T-helper 1 cell treated with Interleukin-12 subunit alpha and Interleukin-12 subunit beta and Interleukin-4 antibody, amounts not matched to agents 30 μg/mL and 1 μg/mL, for 36 hours (primary cell): ENCODE results near the gene HTT-AS.
"Not testable (repeated sequence)": the region's sequence is repeated elsewhere in the genome, so short reads cannot be mapped to it uniquely, and the experiment has no call there.

Experiments used
- H3K27ac Mint-ChIP-seq: one replicate; pipeline ENCODE4 v1.8.0; 2021; ENCODE audit warnings: mild to moderate bottlenecking, mixed read lengths
- H3K27me3 Mint-ChIP-seq: one replicate; pipeline ENCODE4 v1.8.0; 2021; ENCODE audit warnings: low read depth, mixed read lengths
- H3K36me3 Mint-ChIP-seq: one replicate; pipeline ENCODE4 v1.8.0; 2021; ENCODE audit warnings: low read depth, mixed read lengths
- H3K4me1 Mint-ChIP-seq: one replicate; pipeline ENCODE4 v1.8.0; 2021; ENCODE audit warnings: low read depth, mixed read lengths
- H3K4me3 Mint-ChIP-seq: one replicate; pipeline ENCODE4 v1.8.0; 2021; ENCODE audit warnings: mild to moderate bottlenecking, moderate library complexity, mixed read lengths
- H3K9me3 Mint-ChIP-seq: one replicate; pipeline ENCODE4 v1.8.0; 2021; ENCODE audit warnings: mixed read lengths

The HTT-AS gene

DNA sequence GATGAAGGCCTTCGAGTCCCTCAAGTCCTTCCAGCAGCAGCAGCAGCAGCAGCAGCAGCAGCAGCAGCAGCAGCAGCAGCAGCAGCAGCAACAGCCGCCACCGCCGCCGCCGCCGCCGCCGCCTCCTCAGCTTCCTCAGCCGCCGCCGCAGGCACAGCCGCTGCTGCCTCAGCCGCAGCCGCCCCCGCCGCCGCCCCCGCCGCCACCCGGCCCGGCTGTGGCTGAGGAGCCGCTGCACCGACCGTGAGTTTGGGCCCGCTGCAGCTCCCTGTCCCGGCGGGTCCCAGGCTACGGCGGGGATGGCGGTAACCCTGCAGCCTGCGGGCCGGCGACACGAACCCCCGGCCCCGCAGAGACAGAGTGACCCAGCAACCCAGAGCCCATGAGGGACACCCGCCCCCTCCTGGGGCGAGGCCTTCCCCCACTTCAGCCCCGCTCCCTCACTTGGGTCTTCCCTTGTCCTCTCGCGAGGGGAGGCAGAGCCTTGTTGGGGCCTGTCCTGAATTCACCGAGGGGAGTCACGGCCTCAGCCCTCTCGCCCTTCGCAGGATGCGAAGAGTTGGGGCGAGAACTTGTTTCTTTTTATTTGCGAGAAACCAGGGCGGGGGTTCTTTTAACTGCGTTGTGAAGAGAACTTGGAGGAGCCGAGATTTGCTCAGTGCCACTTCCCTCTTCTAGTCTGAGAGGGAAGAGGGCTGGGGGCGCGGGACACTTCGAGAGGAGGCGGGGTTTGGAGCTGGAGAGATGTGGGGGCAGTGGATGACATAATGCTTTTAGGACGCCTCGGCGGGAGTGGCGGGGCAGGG, 711 bp upstream of the HTT-AS start:
- peak overlapping the region; percentile 92 for H3K4me3 Mint-ChIP-seq
- no peaks in the 10 kb centered on the region for H3K27me3 Mint-ChIP-seq
- peaks cover 4% of the 10 kb centered on the region for H3K36me3 Mint-ChIP-seq
- peak overlapping the region; percentile 90 for H3K27ac Mint-ChIP-seq
- peaks cover 29% of the 10 kb centered on the region for H3K4me1 Mint-ChIP-seq
- H3K9me3 Mint-ChIP-seq: no peaks in the 10 kb centered on the region

DNA sequence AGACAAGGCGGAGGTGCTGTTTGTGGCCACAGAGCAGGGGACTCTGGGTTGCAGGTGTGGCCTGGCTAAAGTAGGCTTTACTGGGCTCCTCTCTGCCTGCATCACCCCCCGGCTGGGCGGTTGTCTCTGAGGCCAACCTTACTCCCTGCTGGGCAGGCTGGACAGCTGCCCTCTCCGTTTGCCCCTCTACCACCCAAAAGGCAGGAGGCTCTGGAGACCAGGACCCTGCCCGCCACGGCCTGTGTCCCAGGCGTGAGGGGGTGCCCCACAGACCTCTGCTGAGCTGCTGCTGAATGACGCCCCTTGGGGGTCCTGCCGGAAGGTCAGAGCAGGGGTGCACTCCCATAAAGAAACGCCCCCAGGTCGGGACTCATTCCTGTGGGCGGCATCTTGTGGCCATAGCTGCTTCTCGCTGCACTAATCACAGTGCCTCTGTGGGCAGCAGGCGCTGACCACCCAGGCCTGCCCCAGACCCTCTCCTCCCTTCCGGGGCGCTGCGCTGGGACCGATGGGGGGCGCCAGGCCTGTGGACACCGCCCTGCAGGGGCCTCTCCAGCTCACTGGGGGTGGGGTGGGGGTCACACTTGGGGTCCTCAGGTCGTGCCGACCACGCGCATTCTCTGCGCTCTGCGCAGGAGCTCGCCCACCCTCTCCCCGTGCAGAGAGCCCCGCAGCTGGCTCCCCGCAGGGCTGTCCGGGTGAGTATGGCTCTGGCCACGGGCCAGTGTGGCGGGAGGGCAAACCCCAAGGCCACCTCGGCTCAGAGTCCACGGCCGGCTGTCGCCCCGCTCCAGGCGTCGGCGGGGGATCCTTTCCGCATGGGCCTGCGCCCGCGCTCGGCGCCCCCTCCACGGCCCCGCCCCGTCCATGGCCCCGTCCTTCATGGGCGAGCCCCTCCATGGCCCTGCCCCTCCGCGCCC, 920 bp downstream of the HTT-AS start:
- no peaks in the 10 kb centered on the region for H3K27me3 Mint-ChIP-seq
- H3K4me1 Mint-ChIP-seq: peaks cover 22% of the 10 kb centered on the region
- H3K27ac Mint-ChIP-seq: no peak overlapping the region
- peak overlapping the region; percentile 25 for H3K4me3 Mint-ChIP-seq
- H3K36me3 Mint-ChIP-seq: peaks cover 4% of the 10 kb centered on the region
- no peaks in the 10 kb centered on the region for H3K9me3 Mint-ChIP-seq

DNA sequence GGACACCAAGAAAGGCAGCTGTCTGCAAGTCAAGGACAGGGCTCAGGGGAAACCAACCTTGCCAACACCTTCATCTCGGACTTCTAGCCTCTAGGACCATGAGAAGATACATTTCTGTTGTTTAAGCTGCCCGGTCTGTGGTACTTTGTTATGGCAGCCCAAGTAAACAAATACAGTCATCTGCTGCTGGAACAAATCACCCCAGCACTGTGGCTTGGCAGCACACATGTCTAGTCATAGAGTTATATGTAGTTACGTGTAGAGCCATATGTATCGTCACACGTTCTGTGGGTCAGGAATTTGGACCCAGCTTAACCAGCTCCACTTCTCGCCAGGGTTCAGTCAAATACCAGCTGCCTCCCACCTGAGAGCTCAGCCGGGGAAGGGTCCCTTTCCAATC, 2.5 kb downstream of the HTT-AS start:
- peaks cover 4% of the 10 kb centered on the region for H3K27me3 Mint-ChIP-seq
- H3K4me1 Mint-ChIP-seq: peaks cover 14% of the 10 kb centered on the region
- H3K36me3 Mint-ChIP-seq: no peaks in the 10 kb centered on the region
- no peak overlapping the region for H3K27ac Mint-ChIP-seq
- H3K9me3 Mint-ChIP-seq: no peaks in the 10 kb centered on the region
- H3K4me3 Mint-ChIP-seq: no peak overlapping the region

DNA sequence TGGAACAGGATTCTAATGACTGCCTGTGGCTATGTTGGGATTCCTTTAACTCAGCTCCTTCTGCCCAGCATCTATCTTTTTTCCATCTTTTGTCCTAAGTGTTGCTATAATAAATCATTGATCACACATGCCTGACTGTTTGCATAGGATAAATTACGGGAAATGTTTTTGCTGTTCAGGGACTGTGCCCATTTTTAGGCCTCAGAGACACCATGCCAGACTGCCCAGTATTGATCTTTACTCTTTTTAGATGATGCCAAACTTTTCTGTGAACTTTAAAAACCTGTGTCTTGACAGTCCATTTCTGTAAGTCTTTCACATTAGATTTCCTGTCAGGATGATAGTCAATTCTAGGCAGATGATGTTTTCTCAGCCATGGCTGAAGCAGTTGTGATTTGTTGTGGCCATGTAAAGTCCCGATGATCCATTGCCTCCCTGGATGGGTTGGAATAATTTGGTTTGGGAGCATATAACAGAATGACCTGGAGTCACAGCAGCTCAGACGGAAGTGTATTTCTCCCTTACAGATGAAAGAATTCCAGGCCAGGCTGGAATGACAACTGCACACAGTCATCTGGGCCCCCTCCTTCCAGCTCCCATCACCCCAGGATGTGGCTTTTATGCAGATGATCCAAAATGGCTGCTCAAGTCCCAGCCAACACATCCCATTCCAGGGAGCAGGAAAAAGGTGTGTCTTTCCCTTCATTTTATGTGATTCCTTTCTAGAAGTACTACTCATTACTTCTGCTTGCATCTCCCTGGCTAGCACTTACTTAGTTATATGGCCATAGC, 3.4 kb downstream of the HTT-AS start:
- no peak overlapping the region for H3K4me3 Mint-ChIP-seq
- no peaks in the 10 kb centered on the region for H3K36me3 Mint-ChIP-seq
- no peaks in the 10 kb centered on the region for H3K9me3 Mint-ChIP-seq
- H3K27me3 Mint-ChIP-seq: peaks cover 5% of the 10 kb centered on the region
- no peak overlapping the region for H3K27ac Mint-ChIP-seq
- peaks cover 7% of the 10 kb centered on the region for H3K4me1 Mint-ChIP-seq

DNA sequence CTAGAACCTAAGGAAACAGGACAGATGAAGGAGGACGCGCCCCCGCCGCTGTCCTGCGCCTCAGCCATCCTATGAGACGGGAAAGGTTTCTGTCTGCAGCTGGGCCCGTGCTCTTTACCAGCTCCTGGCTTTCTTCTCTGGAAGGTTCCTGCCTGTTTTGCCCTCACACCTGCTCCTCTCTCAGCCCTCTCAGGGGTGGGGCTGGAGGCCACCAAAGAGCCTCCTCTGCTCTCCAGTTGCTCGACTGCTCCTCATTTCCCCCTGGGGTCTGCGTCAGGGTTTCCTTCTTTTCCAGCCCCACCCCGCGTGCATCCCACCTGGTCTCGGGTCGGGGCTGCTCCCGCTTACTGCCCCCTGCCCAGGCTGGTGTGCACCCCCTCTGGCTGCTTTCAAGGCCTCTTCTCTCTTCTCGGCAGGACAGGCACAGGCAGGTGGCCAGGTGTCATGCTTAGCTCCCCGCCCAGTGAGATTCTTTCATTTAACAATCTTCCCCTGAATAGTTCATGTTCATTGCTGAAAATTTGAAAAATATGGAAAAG, 4.6 kb downstream of the HTT-AS start:
- H3K4me1 Mint-ChIP-seq: no peaks in the 10 kb centered on the region
- peaks cover 11% of the 10 kb centered on the region for H3K27me3 Mint-ChIP-seq
- H3K9me3 Mint-ChIP-seq: no peaks in the 10 kb centered on the region
- H3K4me3 Mint-ChIP-seq: no peak overlapping the region
- H3K36me3 Mint-ChIP-seq: no peaks in the 10 kb centered on the region
- H3K27ac Mint-ChIP-seq: no peak overlapping the region

DNA sequence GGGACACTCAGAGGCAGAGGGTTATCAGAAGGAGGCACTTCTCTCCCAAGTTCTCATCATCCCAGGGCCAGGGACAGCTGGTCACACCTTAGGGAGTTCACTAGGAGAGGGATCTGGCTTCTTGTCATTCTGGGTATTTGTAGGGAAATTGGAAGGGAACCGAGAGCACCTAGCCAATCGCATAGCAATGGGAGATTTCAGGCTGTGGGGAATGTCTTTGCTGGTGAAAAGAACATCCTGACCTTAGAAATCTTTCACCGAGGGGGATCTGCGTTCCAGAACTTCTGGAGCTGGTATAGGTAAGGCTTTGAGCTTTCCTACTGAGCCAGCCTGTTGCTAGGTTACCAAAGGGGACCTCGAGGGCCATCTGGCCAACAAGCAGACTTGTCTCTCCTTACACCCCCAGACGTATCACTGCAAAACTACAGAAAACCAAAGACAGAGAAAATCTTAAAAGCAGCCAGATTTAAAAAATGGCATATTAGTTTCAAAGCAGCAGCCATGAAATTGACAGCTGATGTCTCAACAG, 6.8 kb downstream of the HTT-AS start:
- Mint-ChIP-seq H3K36me3 (no peaks in the 10 kb centered on the region), H3K9me3 (no peaks in the 10 kb centered on the region), H3K27me3 (peaks cover 11% of the 10 kb centered on the region), H3K4me3 (no peak overlapping the region), H3K4me1 (no peaks in the 10 kb centered on the region), H3K27ac (no peak overlapping the region)

DNA sequence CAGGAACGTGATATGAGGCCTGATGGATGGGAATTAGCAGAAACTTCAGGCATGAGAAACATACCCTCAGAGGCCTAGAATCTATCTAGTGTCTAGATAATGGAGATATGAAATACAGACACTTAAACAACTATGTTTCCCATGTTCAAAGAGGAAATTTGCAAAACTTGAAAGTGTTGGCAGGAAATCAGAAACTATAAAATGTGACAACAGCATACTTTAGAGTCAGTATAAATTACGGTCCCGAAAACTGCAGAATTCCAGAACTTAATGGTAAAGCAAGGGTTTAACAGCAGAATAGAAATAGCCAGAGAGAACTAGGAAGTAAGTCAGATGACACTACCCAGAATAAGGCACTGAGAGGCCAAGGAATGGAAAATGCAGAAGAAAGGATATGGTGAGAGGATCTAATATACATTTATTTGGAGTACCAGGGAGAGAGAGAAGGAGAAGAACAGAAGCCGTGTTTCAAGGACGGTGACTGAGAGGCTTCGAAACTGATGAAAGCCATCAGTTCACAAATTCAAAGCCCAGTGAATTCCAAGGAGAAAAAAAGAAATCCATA, 7.4 kb downstream of the HTT-AS start:
- H3K4me1 Mint-ChIP-seq: no peaks in the 10 kb centered on the region
- no peaks in the 10 kb centered on the region for H3K9me3 Mint-ChIP-seq
- no peaks in the 10 kb centered on the region for H3K36me3 Mint-ChIP-seq
- H3K27me3 Mint-ChIP-seq: peaks cover 11% of the 10 kb centered on the region
- no peak overlapping the region for H3K4me3 Mint-ChIP-seq
- no peak overlapping the region for H3K27ac Mint-ChIP-seq

DNA sequence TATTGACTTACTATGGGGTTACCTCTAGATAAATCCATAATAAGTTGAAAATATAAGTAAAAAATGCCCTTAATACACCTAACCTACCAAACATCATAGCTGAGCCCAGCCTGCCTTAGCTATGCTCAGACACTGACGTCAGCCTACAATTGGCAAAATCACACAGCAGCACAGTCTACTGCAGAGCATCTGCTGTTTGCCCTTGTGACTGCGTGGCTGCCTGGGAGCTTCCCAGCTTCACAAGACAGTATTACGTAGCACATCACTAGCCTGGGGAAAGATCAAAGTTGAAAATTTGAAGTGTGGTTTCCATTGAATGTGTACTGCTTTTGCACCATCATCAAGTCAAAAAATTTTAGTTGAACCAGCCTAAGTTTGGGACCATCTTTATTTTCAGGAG, 8.8 kb downstream of the HTT-AS start:
- Mint-ChIP-seq H3K4me1 (no peaks in the 10 kb centered on the region), H3K4me3 (no peak overlapping the region), H3K27ac (no peak overlapping the region), H3K27me3 (peaks cover 11% of the 10 kb centered on the region), H3K36me3 (no peaks in the 10 kb centered on the region), H3K9me3 (no peaks in the 10 kb centered on the region)

DNA sequence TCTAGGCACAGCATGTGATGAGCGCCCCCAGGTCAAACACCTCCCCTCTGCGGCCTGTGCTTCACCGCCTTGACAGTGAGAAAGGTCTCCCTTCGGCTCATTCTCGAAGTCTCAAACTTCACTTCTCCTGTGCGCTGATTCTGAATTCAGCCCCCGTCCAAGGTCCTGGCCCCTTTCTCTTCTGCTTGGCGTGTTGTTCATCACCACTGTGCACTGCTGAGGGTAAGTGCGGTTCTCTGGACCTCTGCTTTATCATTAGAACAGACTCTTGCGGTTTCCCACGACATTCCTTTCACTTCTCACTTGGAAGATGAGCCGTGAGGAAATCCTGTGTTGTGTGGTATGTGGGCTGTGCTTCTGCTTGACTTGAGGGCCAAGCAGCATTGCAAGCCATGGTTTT, 11.9 kb downstream of the HTT-AS start:
- Mint-ChIP-seq H3K27ac (no peak overlapping the region), H3K4me1 (no peaks in the 10 kb centered on the region), H3K9me3 (no peaks in the 10 kb centered on the region)

DNA sequence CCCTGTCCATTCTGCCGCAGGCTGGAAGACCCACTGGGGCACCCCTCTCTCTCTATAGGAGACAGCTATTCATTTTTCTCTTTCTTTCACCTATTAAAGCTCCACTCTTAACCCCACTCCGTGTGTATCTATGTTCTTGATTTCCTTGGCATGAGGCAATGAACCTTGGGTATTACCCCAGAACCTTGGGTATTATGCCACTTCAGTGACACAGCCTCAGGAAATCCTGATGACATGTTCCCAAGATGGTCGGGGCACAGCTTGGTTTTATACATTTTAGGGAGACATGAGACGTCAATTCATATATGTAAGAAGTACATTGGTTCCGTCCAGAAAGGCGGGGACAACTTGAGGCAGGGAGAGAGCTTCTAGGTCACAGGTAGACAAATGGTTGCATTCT, 13.4 kb downstream of the HTT-AS start:
- Mint-ChIP-seq H3K9me3 (peaks cover 10% of the 10 kb centered on the region), H3K27ac (no peak overlapping the region), H3K36me3 (no peaks in the 10 kb centered on the region)

More for the DNA sequence above, 11.9 kb downstream of the HTT-AS start:
- Mint-ChIP-seq H3K36me3 (no peaks in the 10 kb centered on the region), H3K4me3 (no peak overlapping the region), H3K27me3 (peaks cover 16% of the 10 kb centered on the region)

DNA sequence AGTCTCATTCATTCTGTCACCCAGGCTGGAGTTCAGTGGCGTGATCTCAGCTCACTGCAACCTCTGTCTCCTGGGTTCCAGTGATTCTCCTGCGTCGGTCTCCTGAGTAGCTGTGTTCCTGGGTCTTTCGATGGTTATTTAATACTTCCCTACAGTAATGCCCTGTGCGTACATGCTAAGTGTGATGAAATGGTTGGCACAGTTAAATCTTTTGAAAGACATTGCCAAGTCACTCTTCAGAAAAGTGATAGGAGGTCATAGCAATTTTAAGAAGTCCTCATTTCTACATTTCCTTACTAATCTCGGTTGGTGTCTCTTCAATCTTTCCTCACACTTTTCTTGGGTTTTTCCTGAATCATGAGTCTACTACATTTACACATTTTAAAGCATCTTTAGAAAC, 14.4 kb downstream of the HTT-AS start:
- Mint-ChIP-seq H3K4me1 (no peaks in the 10 kb centered on the region), H3K4me3 (no peak overlapping the region), H3K27ac (no peak overlapping the region), H3K36me3 (peaks cover 4% of the 10 kb centered on the region), H3K27me3 (peaks cover 6% of the 10 kb centered on the region), H3K9me3 (peaks cover 17% of the 10 kb centered on the region)

More for the DNA sequence above, 13.4 kb downstream of the HTT-AS start:
- Mint-ChIP-seq H3K27me3 (peaks cover 12% of the 10 kb centered on the region), H3K4me3 (no peak overlapping the region), H3K4me1 (no peaks in the 10 kb centered on the region)

DNA sequence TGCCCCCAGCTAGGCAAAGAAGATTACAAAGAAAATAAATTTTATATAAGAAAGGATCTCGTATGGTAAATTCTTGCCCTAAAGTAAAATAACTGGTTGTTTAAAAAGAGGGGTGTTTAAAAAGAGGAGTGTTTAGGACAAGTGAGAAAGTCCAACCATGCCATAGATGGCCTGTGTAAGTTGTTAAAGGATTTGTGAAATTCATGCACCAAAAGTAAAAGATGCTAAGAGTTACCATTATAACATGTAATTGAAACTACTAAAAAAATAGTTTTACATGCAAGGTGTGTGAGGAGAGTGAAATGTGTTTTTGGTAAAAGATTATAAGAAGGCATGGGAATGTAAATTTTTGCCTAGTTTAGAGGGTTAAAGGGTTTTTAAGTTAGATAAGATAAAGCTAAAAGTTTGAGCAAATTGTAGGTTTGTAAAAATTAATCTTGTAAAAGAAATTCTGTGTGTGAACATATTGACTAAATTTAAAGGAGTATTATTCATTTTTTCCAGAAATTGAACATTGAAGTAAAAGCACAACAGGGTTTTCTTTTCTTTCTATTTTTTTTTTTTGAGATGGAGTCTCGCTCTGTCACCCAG, 20.1 kb downstream of the HTT-AS start:
- H3K9me3 Mint-ChIP-seq: peaks cover 28% of the 10 kb centered on the region
- H3K4me3 Mint-ChIP-seq: no peak overlapping the region
- no peak overlapping the region for H3K27ac Mint-ChIP-seq
- no peaks in the 10 kb centered on the region for H3K4me1 Mint-ChIP-seq
- H3K36me3 Mint-ChIP-seq: peaks cover 7% of the 10 kb centered on the region
- H3K27me3 Mint-ChIP-seq: peaks cover 28% of the 10 kb centered on the region

DNA sequence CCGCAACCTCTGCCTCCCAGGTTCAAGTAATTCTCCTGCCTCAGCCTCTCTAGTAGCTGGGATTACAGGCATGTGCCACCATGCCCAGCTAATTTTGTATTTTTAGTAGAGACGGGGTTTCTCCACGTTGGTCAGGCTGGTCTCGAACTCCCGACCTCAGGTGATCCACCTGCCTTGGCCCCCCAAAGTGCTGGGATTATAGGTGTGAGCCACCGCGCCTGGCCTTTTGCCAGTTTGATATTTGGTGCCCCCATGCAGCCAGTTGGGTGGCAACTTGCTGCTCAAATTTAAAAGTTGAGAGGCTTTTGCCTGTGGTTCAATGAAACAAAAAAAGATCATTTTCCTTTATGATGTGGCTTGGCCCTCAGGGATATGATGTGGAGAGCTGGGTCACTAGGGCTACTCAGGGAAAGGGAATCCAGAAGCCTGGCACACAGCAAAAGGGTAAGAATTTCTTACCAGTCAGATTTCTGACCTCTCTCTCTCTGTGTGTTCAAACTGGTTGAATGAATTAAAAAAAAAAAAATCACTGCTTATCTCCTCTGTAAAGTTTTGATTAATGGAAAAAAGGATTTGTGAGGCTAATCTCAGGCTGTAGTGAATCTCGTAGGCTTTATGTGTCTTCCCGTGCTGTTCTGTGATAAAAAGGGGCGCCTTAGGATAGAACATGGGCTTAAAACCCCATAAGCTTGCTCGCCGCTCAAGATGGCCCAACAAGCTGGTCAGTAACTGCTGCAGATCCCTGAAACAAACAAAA, 23.0 kb downstream of the HTT-AS start:
- Mint-ChIP-seq H3K9me3 (peaks cover 22% of the 10 kb centered on the region), H3K4me1 (peaks cover 13% of the 10 kb centered on the region), H3K27me3 (peaks cover 40% of the 10 kb centered on the region)
- not testable (repeated sequence) for H3K27ac Mint-ChIP-seq, H3K36me3 Mint-ChIP-seq, H3K4me3 Mint-ChIP-seq
